CD4-positive, alpha-beta T cell treated with Interleukin-15 for 1 hour (primary cell): ENCODE results near the gene PBX3.

Experiments
- DNase-seq: peaks from one replicate; pipeline ENCODE4 v3.0.0-alpha.2; 2020

PBX3 gene

GRCh38 chr9:125883565-125884217, 136.5 kb downstream of the PBX3 start:
- DNase-seq = no peak

- DNase-seq = no peak
Observed at GRCh38 chr9:125884218-125884595, 137.0 kb downstream of the PBX3 start.

GRCh38 chr9:125885405-125886034, 138.3 kb downstream of the PBX3 start:
- no peak for DNase-seq

GRCh38 chr9:125886365-125886764, 139.2 kb downstream of the PBX3 start:
- DNase-seq = no peak

- DNase-seq = no peak
Observed at GRCh38 chr9:125887172-125887571, 140.0 kb downstream of the PBX3 start.

GRCh38 chr9:125888211-125888610, 141.0 kb downstream of the PBX3 start:
- no peak for DNase-seq

- no peak for DNase-seq
Observed at GRCh38 chr9:125889112-125889475, 141.9 kb downstream of the PBX3 start.

GRCh38 chr9:125889476-125890419, 142.6 kb downstream of the PBX3 start:
- DNase-seq = peak; percentile 16

GRCh38 chr9:125890826-125891225, 143.7 kb downstream of the PBX3 start:
- no peak for DNase-seq

GRCh38 chr9:125893277-125893676, 146.1 kb downstream of the PBX3 start:
- no peak for DNase-seq

- no peak for DNase-seq
Observed at GRCh38 chr9:125894566-125894965, 147.4 kb downstream of the PBX3 start.

- DNase-seq = no peak
Observed at GRCh38 chr9:125896404-125896803, 149.2 kb downstream of the PBX3 start.

GRCh38 chr9:125896964-125897363, 149.8 kb downstream of the PBX3 start:
- DNase-seq = no peak

- no peak for DNase-seq
Observed at GRCh38 chr9:125897481-125897880, 150.3 kb downstream of the PBX3 start.

- DNase-seq = no peak
Observed at GRCh38 chr9:125902214-125902613, 155.0 kb downstream of the PBX3 start.

- no peak for DNase-seq
Observed at GRCh38 chr9:125902831-125903512, 155.8 kb downstream of the PBX3 start.

- DNase-seq = no peak
Observed at GRCh38 chr9:125904155-125904851, 157.1 kb downstream of the PBX3 start.

- DNase-seq = no peak
Observed at GRCh38 chr9:125906144-125906543, 159.0 kb downstream of the PBX3 start.

GRCh38 chr9:125906893-125907292, 159.7 kb downstream of the PBX3 start:
- DNase-seq = no peak

GRCh38 chr9:125908136-125908535, 161.0 kb downstream of the PBX3 start:
- no peak for DNase-seq

GRCh38 chr9:125908966-125909365, 161.8 kb downstream of the PBX3 start:
- no peak for DNase-seq

GRCh38 chr9:125909459-125909858, 162.3 kb downstream of the PBX3 start:
- DNase-seq = no peak

GRCh38 chr9:125910286-125910685, 163.1 kb downstream of the PBX3 start:
- no peak for DNase-seq
